IPS DF 4.7 (cell line): Measurements from ENCODE around the gene TAAR1.
"Not testable (repeated sequence)": the region's sequence is repeated elsewhere in the genome, so short reads cannot be mapped to it uniquely, and the experiment has no call there.

ENCODE experiments used
- DNase-seq: peaks from one replicate; pipeline ENCODE4 v3.0.0-alpha.2; 2013; ENCODE audit warnings: low spot score; ENCODE audit errors: extremely low read depth

Gene TAAR1, protein sequence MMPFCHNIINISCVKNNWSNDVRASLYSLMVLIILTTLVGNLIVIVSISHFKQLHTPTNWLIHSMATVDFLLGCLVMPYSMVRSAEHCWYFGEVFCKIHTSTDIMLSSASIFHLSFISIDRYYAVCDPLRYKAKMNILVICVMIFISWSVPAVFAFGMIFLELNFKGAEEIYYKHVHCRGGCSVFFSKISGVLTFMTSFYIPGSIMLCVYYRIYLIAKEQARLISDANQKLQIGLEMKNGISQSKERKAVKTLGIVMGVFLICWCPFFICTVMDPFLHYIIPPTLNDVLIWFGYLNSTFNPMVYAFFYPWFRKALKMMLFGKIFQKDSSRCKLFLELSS

DNA sequence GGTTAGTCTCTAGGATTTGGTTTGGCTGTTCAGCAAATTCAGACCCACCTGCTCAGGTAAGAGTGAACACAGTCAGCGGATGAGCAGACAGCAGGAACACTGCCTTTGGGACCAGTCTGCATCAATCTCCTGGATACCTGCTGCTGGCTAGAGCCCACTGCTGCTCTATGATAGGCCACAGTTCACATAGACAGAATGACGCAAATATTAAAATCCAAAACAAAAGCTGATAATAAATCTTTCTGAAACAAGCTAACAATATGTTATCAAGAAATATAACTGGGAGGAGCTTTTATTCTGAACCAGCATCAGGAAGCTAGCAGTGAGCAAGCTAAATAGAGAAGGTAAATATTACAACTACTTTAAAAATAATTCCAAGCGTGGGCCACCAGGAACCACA, at the start of gene TAAR1:
Gene TAAR1 (minus strand): TSS at position 101 of the 400 bp plus-strand sequence. CDS start 13,179 bp downstream, outside the sequence.
- no peak for DNase-seq

DNA sequence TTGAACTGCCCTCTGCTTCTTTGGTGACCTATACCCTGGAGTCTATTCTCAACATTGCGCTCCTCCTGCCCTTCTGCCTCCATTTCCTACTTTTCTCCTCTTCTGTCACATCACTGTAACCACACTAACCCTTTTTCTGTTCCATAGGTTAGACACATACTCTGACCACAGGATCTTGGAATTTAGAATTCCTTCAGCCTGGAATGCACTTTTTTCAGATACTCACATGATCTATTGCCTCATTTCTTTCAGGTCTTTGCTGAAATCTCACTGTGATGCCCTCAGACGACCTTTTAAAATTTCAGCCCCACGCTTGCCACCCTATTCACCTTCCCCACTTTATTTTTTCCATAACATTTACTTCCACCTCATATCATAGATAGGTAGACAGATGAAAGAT, 49.8 kb upstream of the TAAR1 start:
- no peak for DNase-seq

DNA sequence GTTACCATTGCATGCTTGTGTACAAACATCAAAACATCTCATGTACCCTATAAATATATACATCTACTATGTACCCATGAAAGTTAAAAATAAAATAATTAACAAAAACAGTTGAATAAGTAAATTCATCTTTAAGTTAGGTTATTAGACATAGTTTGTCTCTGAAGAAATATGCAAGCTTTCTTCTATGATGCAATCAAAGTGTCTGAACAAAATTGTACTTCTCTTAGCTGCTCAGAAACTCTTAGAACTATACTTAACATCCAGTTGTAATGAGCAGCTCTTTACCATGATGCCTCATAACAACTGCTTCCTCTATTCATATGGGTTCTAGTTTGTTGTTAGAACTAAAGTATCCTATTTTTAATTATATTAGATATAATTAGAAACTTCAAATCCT, 49.0 kb upstream of the TAAR1 start:
- no peak for DNase-seq

DNA sequence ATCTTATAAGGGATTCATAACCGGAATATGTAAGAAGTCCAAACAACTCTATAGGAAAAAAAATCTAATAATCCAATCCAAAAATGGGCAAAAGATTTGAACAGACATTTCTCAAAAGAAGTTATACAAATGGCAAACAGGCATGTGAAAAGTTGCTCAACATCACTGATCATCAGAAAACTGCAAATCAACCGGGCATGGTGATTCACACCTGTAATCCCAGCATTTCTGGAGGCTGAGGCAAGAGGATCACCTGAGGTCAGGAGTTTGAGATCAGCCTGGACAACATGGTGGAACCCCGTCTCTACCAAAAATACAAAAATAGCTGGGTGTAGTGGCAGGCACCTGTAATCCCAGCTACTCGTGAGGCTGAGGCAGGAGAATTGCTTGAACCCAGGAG, 47.8 kb upstream of the TAAR1 start:
- DNase-seq: not testable (repeated sequence)

DNA sequence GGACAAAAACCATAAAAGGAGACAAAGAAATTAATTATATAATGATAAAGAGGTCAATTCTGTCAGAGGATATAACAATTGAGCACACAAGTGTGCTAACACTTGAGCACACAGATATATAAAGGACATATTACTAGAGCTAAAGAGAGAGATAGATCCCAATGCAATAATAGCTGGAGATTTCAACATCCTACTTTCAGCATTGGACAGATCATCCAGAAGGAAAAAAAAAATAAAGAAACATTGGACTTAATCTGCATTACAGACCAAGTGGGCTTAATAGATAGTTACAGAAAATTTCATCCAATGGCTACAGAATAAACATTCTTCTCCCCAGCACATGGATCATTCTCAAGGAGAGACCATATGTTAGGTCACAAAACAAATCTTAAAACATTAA, 45.0 kb upstream of the TAAR1 start:
- no peak for DNase-seq

DNA sequence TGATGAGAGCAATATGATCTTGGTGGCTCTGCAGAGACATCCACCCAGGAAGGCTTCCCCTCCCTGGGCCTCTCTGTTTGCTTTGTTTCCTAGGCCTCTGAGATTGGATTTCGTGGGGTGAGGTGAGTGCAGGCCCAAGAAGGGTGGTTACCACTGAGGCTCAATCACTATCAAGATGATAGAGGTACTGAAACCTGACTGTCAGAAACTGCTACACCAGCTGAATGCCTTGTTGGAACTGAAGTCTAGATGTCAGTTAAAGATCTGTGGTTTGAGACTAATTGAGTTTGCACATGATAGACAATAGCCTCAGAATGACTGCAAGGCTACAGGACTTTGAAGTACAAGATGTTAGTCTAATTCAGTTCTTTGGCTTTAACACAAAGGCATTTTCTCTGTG, 39.6 kb upstream of the TAAR1 start:
- no peak for DNase-seq

DNA sequence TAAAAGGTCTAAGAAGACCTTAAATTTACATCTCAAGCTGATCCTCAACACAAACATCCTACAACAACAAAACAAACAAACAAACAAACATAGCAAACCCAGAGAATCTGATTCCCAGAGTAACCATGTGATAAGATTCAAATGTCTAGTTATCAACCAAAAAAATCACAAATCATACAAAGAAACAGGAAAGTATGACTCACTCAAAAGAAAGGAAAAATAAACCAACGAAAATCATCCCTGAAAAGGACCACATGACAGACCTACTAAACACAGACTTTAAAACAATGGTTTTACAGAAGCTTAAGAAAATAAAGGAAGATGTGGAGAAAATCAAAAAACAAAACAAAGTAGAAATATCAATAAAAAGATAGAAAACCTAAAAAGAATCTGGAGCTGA, 36.8 kb upstream of the TAAR1 start:
- DNase-seq: no peak

DNA sequence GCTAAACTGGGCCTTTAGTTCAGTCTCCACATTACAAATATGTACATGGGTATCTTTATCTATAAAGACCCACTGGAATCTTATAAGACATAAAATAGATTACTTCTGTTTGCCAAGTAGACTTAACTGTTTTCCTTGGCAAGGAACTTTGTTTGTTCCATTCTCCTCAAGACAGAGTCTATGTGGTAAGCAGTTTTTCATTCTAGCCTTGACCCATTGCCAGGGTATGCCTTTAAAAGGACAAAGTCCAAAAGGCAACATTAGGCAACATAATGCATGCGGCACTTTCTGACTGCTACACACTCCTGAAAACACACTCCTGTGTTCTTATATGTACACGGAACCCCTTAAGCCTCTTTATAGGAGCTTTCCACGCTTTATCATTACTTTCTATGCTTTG, 34.5 kb upstream of the TAAR1 start:
- no peak for DNase-seq

DNA sequence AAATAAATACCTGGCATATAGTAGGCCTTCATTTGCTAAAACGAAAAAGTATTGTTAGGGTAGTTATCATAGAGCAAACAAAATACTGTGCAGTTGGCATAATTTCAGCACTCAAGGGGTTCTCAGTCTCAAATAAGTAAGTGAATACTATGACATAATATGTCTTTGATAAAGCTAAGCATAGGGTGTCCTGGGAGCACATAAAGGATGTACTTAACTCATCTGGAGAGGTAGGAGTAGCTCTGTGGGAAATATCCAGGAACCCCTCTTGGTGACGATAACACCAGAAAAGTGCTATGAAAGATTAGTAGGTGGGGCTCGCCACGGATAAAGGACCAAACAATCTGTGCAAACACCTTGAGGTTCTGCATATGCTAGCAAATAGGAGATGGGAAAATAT, 31.7 kb upstream of the TAAR1 start:
- DNase-seq: no peak

DNA sequence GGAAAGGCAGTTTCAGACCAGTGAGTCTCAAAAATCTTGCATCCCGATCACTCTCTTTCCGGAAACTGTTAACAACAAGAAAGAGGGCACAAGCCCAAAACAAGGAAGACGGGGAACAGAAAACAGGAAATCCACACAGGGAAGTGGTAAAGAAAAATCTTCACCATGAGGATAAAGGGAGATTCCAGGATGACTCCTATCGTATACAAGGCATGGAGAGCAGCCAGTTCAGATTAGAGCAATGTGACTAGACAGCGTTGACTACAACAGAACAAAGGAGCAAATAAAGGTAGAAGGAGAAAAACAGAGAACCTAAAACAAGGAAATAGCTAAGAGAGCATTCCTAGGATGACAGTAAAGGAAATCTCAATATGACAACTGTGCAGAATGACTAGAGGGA, 28.3 kb upstream of the TAAR1 start:
- no peak for DNase-seq

DNA sequence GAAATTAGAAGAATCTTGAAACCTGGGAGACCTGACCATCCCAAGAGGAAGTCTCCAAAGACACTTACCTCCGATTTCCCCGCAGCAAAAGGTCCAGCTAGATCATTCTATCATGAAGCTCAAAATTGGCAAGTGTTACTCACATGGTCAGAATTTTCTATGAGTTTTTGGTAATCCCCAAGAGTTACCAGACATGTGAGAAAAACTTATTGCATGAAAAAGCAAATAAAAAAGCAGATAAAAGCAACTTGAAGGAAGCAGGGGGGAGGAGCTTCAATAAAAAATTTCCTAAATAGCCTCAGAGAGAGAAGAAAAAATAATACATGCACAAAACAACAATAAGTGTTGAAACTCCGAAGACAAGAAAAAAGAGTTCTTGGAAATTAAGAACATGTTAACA, 27.5 kb upstream of the TAAR1 start:
- no peak for DNase-seq

DNA sequence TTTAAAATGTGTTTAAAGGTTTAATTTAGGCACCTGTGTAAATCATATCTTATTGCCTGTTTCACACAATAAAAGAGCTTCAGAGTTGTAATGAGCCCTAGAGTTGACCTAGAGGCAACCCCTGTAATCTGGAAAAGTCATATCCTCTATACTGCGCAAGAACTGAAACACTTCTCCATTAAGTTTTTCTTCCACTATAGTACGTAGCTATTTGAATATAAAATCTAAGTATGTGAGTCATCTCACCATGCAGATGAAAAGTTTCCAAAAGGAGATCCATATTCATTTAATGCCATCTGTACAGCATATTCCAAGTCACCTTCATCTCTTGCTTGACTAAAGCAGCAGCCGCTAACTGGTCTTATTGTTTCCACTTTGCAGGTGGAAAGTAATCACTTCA, 26.0 kb upstream of the TAAR1 start:
- DNase-seq: no peak

DNA sequence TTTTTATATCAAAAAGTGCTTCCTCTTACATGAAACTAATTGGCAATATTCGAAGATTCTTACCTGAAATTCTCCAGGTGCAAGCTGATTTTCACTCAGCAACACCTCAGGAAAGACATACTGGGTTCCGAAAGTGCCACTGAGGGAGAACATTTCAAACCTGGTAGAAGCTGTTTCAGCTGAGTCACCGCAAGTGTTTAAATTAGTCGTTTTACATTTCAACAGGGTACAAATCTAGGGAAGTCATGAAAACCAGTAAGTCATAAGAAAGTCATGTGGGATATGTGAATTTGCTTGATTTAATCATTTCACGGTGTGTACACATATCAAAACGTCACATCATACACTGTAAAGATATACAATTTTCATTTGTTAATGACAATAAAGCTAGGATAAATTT, 25.3 kb upstream of the TAAR1 start:
- DNase-seq: no peak

DNA sequence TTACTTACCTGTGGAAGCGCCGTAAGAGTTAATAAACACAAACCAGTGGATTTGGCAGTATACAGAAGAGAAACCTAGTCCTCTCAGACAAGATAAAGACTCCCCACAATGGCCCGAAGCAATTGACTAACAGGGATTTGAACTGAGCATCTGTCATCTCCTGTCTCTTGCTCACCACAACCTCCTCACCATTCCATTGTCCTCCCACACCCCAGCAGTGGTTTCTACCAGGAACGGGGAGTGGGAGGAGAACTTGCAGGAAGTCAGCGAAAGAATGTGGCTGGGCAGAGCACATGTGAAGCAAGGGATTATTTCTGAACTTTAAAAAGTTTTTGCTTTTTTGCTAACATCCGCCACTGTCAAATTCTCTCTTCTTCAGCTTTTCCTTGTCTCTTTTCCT, 24.6 kb upstream of the TAAR1 start:
- no peak for DNase-seq

DNA sequence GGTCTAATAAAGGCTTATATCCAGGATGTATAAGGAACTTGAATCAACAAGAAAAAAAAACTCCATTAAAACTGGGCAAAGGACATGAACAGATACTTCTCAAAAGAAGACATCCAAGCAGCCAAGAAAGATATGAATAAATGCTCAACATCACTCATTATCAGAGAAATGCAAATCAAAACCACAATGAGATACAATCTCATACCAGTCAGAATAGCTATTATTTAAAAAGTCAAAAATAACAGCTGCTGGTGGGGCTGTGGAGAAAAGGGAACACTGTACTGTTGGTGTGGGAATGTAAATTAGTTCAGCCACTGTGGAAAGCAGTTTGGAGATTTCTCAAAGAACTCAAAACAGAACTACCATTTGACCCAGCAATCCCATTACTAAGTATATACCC, 20.1 kb upstream of the TAAR1 start:
- not testable (repeated sequence) for DNase-seq

DNA sequence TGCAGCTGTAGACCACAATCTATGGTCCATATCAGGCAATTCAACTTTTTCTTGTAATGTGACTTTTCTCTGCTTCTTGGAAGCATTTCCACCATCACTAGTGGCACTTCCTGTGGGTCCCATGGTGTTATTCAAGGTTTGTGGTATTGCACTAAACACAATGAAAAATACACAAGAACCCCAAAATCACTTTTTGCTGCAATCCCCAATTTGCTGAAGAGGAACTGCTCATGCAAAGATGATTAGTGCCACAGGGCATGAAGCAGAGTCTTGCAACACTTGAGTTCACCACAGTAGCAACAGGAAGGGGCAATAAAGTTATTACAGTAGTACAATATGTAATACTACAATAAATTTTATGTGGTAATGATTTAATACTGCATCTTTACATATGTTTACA, 16.8 kb upstream of the TAAR1 start:
- DNase-seq: no peak

DNA sequence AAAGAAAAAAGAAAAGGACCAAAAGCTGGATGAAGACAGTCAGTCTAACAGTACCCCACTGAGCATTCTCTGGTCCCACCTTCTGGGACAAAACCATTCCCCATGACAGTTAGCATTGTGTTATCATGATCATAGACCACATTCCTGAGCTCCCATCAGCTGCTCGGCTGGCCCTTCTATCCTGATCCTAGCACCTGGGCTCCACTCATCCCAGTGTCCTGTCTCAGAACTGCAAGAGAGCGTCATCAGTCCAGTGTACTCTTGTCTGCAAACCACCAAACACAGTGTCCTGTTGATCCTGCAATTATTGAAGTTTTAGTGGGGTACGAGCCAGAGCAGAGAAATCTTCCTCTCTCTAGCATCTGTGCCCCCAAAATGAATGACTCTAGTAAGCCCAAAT, 16.0 kb upstream of the TAAR1 start:
- no peak for DNase-seq

DNA sequence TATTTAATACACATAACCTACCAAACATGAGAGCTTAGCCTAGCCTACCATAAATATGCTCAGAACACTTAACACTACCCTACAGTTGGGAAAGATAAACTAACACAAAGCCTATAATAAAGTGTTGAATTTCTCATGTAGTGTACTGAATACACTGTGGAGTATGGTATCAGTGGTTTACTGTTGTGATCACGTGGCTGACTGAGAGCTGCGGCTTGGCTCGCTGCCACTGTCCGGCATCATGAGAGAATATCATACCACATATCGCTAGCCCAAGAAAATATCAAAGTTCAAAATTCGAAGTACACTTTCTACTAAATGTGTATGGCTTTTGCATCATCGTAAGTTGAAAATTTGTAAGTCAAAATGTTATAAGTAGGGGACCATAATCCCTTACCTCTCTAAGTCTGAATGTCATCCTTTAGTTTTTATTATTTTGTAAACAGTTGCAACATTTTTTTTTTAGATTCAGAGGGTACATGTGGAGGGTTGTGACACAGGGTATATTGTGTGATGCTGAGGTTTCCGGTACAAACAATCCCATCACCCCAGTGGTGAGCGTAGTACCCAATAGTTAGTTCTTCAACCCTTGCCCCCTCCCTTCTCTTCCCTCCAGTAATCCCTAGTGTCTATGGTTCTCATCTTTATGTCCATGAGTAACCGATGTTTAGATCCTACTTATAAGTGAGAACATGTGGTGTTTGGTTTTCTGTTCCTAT, 14.6 kb upstream of the TAAR1 start:
- no peak for DNase-seq

DNA sequence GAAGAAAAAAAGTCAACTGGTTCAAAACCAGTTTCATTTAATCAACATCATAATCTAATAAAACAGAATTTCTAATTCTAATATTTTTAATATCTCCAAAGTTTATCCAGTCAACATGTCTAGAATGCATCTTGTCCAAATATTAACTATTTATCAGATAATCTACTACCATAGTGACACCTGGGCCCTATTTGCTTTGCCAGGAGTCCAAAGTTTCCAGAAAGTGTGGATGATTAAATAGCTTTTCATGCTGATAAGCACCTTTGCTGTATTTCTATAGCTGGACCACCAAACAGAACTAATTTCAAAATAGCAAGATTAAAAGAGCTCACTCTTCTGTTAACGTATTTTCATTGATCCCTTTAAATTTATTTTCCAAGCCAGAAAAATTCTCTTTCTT, 12.3 kb upstream of the TAAR1 start:
- DNase-seq: no peak

DNA sequence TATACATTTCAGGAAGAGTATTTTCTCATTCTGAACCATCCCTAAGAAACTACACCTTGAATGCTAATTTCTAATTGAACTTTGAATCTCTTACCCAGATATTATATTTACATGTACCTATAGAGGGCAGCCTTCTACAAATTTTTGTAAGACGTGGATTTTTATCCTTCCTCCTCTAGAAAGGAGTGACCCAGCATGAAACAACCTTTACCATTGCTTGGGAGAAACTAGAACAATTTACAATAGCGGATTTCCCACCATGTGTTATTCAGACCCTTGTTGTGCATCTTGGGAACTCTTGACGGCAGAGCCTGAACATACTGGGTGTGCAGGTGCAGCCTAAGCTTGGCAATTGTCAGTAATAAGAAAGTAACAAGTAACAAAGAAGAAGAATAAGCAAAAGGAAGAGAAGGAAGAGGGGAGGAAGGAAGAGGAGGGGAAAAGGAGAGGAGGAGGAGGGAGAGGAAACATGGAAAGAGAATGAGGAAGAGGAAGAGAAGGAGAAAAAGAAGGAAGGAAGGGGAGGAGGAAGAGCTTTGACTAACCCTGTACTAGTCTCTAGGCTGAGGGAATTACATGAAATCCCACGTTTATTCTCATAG, 10.8 kb upstream of the TAAR1 start:
- no peak for DNase-seq

DNA sequence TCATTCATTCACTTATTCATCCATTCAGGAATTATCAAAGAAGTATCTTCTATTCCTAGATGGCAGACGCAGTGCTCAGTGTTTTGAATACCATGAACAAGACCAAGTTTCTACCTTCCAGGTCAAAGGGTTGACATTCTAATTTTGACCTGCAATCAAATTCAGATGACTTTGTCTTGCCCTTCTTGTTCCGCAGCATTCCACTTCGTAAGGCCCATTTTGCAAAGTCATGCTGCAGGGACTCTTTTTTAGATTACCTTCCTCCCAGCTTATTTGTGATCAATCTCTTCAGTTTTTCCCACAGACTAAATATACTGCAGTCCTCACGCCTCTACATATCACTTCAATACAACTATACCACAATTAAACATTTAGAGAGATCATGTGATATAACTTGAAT, 7.1 kb upstream of the TAAR1 start:
- no peak for DNase-seq

DNA sequence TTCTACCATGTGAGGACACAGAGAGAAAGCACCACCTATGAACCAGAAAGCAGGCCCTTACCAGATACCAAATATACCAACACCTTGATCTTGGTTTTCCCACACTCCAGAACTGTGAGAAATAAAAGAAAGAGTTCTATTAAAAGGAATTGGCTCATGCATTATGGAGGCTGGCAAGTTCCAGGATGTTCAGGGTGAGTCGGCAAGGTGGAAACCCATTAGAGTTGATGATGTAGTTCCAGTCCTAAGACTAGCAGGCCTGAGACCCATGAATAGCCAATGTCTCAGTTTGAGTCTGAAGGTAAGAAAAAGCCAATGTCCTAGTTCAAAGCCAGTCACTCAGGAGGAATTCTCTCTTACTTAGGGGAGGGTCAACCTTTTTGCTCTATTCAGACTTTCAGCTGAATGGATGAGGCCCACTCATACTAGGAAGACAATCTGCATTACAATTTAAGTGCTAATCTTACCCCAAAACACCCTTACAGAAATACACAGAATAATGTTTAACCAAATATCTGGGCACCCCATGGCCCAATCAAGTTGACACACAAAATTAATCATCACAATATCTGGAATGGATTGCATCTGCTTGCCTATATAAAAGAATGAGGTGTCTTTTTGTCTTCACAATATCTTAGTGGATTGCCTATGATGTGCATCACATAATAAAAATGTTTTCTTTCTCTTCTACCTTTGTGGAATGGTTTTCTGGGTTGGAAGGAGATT, 5.5 kb upstream of the TAAR1 start:
- no peak for DNase-seq
